ENCODE results near the gene NEK2.
A peak's percentile ranks its signal among the peaks of the same experiment; 100 is the strongest.
"Not testable (repeated sequence)": the region's sequence is repeated elsewhere in the genome, so short reads cannot be mapped to it uniquely, and the experiment has no call there.

NEK2 gene

GRCh38 chr1:211653959-211654496 lies 21.4 kb downstream of the NEK2 start:
- DNase-seq, result peak in 1 of 10 donors; percentile 54
- intact Hi-C loops (cut with DNase I), result loop anchor here (5.0 kb wide), 1 partner anchor 327 kb away; the partner anchor contains the start of gene TRAF5

- intact Hi-C loops (cut with DNase I), result loop anchor here (5.0 kb wide), 1 partner anchor 326 kb away; the partner anchor contains the start of gene TRAF5
- DNase-seq, result no peak
These were observed 22.1 kb downstream of the NEK2 start for GRCh38 chr1:211653293-211653692.

- intact Hi-C loops (cut with DNase I), result loop anchor here (5.0 kb wide), 1 partner anchor 325 kb away; the partner anchor contains the start of gene TRAF5
- DNase-seq, result no peak
These were observed 23.1 kb downstream of the NEK2 start for GRCh38 chr1:211652371-211652770.

GRCh38 chr1:211650904-211651303 lies 24.5 kb downstream of the NEK2 start:
- no peak for DNase-seq
- intact Hi-C loops (cut with DNase I), result loop anchor here (5.0 kb wide), 1 partner anchor 324 kb away; the partner anchor contains the start of gene TRAF5

DNA sequence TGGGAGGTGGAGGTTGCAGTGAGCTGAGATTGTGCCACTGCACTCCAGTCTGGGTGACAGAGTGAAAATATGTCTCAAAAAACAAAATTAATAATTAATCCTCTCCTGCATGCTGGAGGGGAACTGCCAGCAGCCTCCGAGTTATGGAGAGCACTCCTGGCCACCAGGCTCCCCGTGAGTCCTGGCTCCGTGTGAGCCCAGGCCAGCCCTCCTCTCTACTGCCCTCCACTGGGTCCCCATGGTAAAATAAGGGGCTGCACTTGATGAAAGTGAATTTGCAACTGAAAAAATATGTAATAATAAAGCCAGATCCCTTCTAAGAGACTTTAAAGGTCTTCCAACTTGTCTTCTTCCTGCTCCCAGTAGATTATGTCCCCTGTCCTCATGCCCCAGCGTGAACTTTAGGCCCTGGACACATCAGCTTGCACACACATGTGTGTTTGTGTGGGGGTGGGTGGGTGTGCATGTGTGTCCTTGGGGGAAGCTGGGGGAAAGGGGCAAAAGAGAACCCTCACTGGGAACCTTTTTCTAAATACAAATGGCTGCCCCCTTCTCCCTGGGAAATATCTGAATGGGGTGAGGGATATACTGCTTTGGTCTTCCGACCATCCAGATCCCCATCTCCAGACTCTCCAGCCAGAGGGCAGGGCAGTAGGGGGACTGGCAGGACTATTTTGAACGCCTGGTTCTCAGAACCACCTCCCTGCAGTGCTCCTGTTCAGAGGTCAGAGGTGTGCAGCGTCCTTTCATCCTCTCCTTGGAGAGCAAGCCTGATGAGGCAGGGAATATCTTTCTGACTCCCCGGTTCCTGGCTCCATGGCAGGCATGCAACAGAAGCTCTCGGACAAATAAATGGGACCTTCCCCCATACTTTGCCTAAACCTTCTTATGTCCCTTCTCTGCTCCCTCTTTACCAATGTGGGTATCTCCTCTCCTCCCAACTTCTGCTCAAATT lies 26.2 kb downstream of the NEK2 start:
- DNase-seq, result peak in 2 of 10 donors; percentile 50 to 82
- intact Hi-C loops (cut with DNase I), result no loop called here

DNA sequence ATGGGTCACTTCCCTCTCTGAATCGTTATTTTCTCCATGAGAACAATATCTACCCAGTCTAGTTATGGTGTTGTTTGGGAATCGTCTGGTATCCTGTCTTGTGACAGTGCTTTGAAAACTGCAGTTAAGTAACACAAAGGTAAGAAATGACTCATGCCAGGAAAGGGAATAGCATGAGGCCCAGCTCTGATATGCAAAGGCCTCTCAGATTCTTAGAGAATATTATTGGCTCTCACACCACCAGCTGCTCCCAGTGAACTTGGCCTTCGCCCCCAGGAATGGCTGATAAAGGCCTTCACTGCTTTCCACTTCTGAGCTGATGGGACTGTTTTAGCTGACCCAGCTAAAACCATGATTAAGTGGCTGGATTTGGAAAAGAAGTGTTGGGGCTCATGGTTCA lies 27.1 kb downstream of the NEK2 start:
- DNase-seq, result no peak
- intact Hi-C loops (cut with DNase I), result no loop called here

DNA sequence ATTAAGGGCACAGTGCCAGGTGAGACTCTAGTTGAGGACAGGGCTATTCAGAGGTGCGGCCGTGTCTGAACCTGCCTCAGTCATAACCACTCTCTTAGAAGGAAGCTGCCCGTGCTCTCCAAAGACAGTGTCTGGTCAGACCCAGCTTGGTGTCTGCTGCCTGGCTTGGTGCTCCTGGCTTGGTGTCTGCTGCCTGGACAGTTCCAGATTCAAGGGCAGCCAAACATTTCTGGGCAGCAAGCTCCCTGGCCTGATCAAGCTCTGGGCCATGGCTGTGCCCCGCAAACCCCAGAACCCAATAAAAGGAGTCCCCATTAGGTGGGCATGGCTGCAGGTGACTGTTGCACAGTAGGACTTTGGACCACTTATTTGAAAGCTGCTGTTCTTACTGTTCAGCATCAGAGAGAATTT lies 27.7 kb downstream of the NEK2 start:
- peak in 1 of 10 donors; percentile 45 for DNase-seq
- intact Hi-C loops (cut with DNase I), result no loop called here

DNA sequence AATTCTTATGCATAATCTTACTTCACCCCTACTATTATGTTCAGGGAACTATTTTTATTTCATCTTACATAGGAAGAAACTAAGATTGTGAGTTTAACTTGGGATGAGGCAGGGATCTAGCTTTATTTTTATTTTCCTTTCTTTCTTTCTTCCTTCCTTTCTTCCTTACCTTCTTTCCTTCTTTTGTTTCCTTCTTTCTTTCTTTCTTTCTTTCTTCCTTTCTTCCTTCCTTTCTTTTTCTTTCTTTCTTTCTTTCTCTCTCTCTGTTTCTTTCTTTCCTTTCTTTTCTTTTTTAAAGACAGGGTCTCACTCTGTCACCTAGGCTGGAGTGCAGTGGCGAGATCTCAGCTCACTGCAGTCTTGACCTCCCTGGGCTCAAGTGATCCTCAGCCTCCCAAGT lies 28.9 kb downstream of the NEK2 start:
- no peak for DNase-seq
- intact Hi-C loops (cut with DNase I), result no loop called here

GRCh38 chr1:211645601-211646000 lies 29.8 kb downstream of the NEK2 start:
- intact Hi-C loops (cut with DNase I), result not testable (repeated sequence)
- DNase-seq, result peak in 1 of 10 donors; percentile 27

- no peak for DNase-seq
- intact Hi-C loops (cut with DNase I), result no loop called here
These were observed 30.8 kb downstream of the NEK2 start for GRCh38 chr1:211644653-211645052.

- peak in 4 of 10 donors; percentile 14 to 84 (median 56) for DNase-seq
- intact Hi-C loops (cut with DNase I), result no loop called here
These were observed 31.9 kb downstream of the NEK2 start for GRCh38 chr1:211643324-211644212.

DNA sequence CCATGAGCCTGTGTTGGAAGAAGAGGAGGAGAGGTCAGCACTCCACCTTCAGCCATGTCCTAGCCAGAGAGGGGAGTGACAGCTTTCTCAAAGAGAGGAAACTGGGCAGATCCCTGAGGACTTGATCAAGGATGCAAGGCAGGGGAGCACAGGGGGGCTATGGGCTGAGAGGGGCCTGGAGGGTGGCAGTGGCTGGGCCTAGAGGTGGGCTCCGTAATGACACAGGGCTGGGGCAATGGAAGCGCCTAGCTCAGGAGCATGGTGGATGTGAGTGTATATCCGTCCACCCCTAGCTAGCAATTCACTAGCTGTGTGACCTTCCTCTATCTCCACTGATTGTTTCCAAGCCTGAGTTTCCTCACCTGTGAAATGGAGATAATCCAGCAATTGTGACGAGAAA lies 32.6 kb downstream of the NEK2 start:
- intact Hi-C loops (cut with DNase I), result no loop called here
- peak in 1 of 10 donors; percentile 26 for DNase-seq

- DNase-seq, result no peak
- intact Hi-C loops (cut with DNase I), result no loop called here
These were observed 33.5 kb downstream of the NEK2 start for GRCh38 chr1:211641942-211642341.

- DNase-seq, result peak in 1 of 10 donors; percentile 14
- intact Hi-C loops (cut with DNase I), result no loop called here
These were observed 34.2 kb downstream of the NEK2 start for GRCh38 chr1:211641044-211641800.

GRCh38 chr1:211640301-211640630 lies 35.2 kb downstream of the NEK2 start:
- intact Hi-C loops (cut with DNase I), result no loop called here
- peak in 1 of 10 donors; percentile 13 for DNase-seq

DNA sequence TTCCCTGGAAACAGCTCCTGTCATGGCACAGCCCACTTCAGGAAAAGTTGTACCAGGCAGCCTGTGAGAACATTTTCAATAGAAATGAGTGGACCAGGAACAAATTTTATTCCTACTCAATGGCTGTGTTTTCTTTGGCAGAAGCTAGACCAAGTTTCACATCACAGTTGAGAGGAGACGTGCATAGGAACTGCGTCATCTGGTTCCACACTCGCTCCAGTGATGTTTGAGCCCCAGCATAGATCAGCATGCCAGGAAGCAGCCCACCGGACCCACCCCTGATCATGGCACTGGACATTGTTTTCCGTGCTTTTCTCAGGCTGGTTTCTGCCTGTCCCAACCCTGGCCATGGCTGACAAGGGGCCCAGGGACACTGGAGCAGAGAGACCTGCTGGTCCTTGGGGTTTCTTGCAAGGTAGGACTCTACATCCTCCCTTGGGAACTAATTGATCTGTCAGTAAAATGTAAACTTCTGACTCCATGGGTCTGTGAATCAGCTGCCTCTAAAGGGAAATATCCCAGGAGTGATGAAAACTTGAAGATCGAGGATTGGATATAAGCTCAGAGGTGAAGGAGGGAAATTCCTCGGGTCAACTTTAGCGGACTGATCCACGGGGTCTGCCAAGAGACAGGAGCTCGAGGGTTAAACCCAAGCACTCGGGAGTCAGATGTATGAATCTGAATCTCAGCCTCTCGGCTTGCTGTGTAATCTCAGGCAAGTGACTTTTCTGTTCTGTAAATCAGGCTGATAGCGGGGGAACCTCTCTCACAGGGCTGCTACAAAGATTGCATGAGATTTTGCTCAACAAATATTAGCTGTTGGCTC lies 35.7 kb downstream of the NEK2 start:
- intact Hi-C loops (cut with DNase I), result no loop called here
- DNase-seq, result peak in 2 of 10 donors; percentile 59 to 70

DNA sequence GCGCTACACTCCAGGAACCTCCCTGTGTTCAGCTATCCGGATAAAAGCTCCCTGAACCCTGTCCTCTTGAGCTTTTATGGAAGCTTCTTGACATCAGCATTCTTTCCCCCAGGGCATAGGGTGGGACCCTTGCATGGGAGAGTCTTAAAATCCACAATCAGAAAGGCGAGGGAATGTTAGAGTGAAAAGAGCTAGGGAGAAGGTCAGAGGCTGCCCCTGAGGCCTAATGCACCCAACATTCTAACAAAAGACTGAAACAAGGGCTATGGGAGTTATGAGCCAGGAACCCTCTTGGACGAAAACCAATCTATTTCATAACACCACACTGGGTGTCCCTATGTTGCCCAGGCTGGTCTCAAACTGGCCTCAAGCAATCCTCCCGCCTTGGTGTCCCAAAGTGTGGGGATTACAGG lies 36.7 kb downstream of the NEK2 start:
- peak in 2 of 10 donors; percentile 10 to 15 for DNase-seq
- intact Hi-C loops (cut with DNase I), result no loop called here

DNA sequence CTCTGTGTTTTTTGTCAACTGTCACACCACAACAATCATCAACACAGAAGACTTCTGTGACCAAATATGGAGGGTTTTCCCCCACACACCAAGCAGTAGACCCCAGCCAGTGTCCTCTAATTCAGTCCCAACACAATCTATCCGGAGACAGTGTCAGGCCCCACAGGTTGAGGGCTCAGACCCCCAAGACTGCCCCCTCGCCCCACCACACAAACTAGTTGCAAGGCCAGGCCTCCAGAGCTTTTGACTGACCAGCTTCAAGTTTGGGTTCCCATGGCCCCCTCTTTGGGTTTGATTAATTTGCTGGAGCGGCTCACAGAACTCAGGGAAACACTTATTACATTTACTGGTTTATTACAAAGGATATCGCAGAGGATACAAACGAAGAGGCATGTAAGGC lies 37.2 kb downstream of the NEK2 start:
- intact Hi-C loops (cut with DNase I), result no loop called here
- peak in 2 of 10 donors; percentile 40 to 46 for DNase-seq

- DNase-seq, result no peak
- intact Hi-C loops (cut with DNase I), result no loop called here
These were observed 38.4 kb downstream of the NEK2 start for GRCh38 chr1:211637066-211637465.
